GM23338 (cell line): ENCODE measurements around the gene FEZF1. TPM values are rescaled to one million over a fixed set of nuclear protein-coding genes. Genes with fewer than 3 reads are reported as not detected.

Source experiments
- ATAC-seq: fragments of 200-7000 bp; cut with Tn5 transposase; 3 replicates; pipeline ENCODE4 v1.9.1; 2020
- DNase-seq: peaks from one replicate; pipeline ENCODE4 v3.0.0-alpha.2; 2015; ENCODE audit warnings: low spot score
- H2AFZ ChIP-seq: fragments of 200-600 bp; sonication (generic); 2 replicates; pipeline ENCODE4 v1.8.0; 2016; ENCODE audit warnings: antibody characterized with exemption, mild to moderate bottlenecking, moderate library complexity
- H3F3A ChIP-seq: fragments of 200-600 bp; sonication (generic); replicated peaks from 2 replicates; pipeline ENCODE4 v1.8.0; 2017; ENCODE audit warnings: antibody characterized with exemption, mixed run types, low read depth
- H3K27ac ChIP-seq: fragments of 200-600 bp; sonication (generic); 2 replicates; pipeline ENCODE4 v1.6.1; 2016; ENCODE audit warnings: low read depth
- H3K27me3 ChIP-seq: fragments of 200-600 bp; sonication (generic); 2 replicates; pipeline ENCODE4 v1.8.0; 2016; ENCODE audit warnings: mild to moderate bottlenecking, mixed run types, moderate library complexity; ENCODE audit not compliant: insufficient read depth
- H3K36me3 ChIP-seq: fragments of 200-600 bp; sonication (generic); 2 replicates; pipeline ENCODE4 v1.8.0; 2016; ENCODE audit warnings: mild to moderate bottlenecking; ENCODE audit not compliant: insufficient read depth
- H3K4me1 ChIP-seq: fragments of 200-600 bp; sonication (generic); 2 replicates; pipeline ENCODE4 v1.8.0; 2016; ENCODE audit warnings: mild to moderate bottlenecking, moderate library complexity; ENCODE audit not compliant: insufficient read depth
- H3K4me2 ChIP-seq: fragments of 200-600 bp; sonication (generic); 2 replicates; pipeline ENCODE4 v1.7.1; 2017; ENCODE audit warnings: mixed run types
- H3K4me3 ChIP-seq: fragments of 200-600 bp; sonication (generic); 2 replicates; pipeline ENCODE4 v1.6.1; 2016; ENCODE audit warnings: mixed run types
- H3K79me2 ChIP-seq: fragments of 200-600 bp; sonication (generic); replicated peaks from 2 replicates; pipeline ENCODE4 v1.8.0; 2017; ENCODE audit warnings: mild to moderate bottlenecking; ENCODE audit not compliant: insufficient read depth
- H3K9me2 ChIP-seq: fragments of 200-600 bp; sonication (generic); 2 replicates; pipeline ENCODE4 v1.8.0; 2017; ENCODE audit not compliant: insufficient read depth
- H4K20me1 ChIP-seq: fragments of 200-600 bp; sonication (generic); replicated peaks from 2 replicates; pipeline ENCODE4 v1.8.0; 2017; ENCODE audit warnings: mild to moderate bottlenecking; ENCODE audit not compliant: insufficient read depth
- H3K27ac Mint-ChIP-seq: 2 replicates; pipeline ENCODE4 v1.8.0; 2020; ENCODE audit warnings: inconsistent platforms, mild to moderate bottlenecking, moderate library complexity, mixed read lengths
- H3K27me3 Mint-ChIP-seq: 3 replicates; pipeline ENCODE4 v1.8.0; 2022; ENCODE audit warnings: low read depth, mild to moderate bottlenecking, moderate library complexity, mixed read lengths, inconsistent platforms; ENCODE audit not compliant: insufficient read depth, poor library complexity
- H3K36me3 Mint-ChIP-seq: 3 replicates; pipeline ENCODE4 v1.8.0; 2021; ENCODE audit warnings: low read depth, mild to moderate bottlenecking, inconsistent platforms, moderate library complexity, mixed read lengths
- H3K4me1 Mint-ChIP-seq: 3 replicates; pipeline ENCODE4 v1.8.0; 2020; ENCODE audit warnings: mild to moderate bottlenecking, inconsistent platforms, mixed read lengths
- H3K4me3 Mint-ChIP-seq: 3 replicates; pipeline ENCODE4 v1.8.0; 2021; ENCODE audit warnings: moderate library complexity, mild to moderate bottlenecking, inconsistent platforms, mixed read lengths
- H3K9me3 Mint-ChIP-seq: 3 replicates; pipeline ENCODE4 v1.8.0; 2020; ENCODE audit warnings: moderate library complexity, mild to moderate bottlenecking, inconsistent platforms, mixed read lengths
- CREB1 ChIP-seq: fragments of 250-450 bp; sonication (Bioruptor Pico); IDR thresholded peaks from 2 replicates; pipeline ENCODE4 v1.5.0; 2020; ENCODE audit warnings: low read depth, mild to moderate bottlenecking, moderate library complexity
- EZH2 ChIP-seq: fragments of 200-600 bp; sonication (generic); IDR thresholded peaks from one replicate; pipeline ENCODE4 v1.8.0; 2017; ENCODE audit warnings: antibody characterized with exemption, mild to moderate bottlenecking, low read depth; ENCODE audit not compliant: unreplicated experiment
- JUNB ChIP-seq: IDR thresholded peaks from one replicate; pipeline ENCODE4 v1.6.1; 2016; ENCODE audit warnings: antibody characterized with exemption; ENCODE audit not compliant: unreplicated experiment
- POLR2AphosphoS5 ChIP-seq: IDR thresholded peaks from 2 replicates; pipeline ENCODE4 v1.6.1; 2016; ENCODE audit warnings: antibody characterized with exemption, low read depth
- STAT1 ChIP-seq: IDR thresholded peaks from one replicate; pipeline ENCODE4 v1.6.1; 2016; ENCODE audit warnings: antibody characterized with exemption; ENCODE audit not compliant: unreplicated experiment
- ZNF114 ChIP-seq: fragments of 250-450 bp; sonication (Bioruptor Pico); IDR thresholded peaks from 2 replicates; pipeline ENCODE4 v1.5.0; 2020; ENCODE audit warnings: mild to moderate bottlenecking, moderate library complexity
- polyA plus RNA-seq: library from polyadenylated mRNA; unstranded; fragments of >200 nt; fragmentation: Nextera tagmentation; extraction: Ambion mirVana; gene quantifications from 2 replicates; pipeline ENCODE4 v1.2.1, GENCODE V29; 2016
- total RNA-seq: library from RNA; depleted of rRNA; stranded (reverse); fragments of >200 nt; shearing (Covaris generic); gene quantifications from 2 replicates; pipeline ENCODE4 v1.2.3, GENCODE V29; 2014
- TF ChIP-seq, protein P1 (sequence below): fragments of 250-450 bp; sonication (Bioruptor Pico); IDR thresholded peaks from 2 replicates; pipeline ENCODE4 v1.5.0; 2020; ENCODE audit warnings: mild to moderate bottlenecking, moderate library complexity
- TF ChIP-seq, protein P2 (sequence below): IDR thresholded peaks from 2 replicates; pipeline ENCODE4 v1.6.1; 2016; ENCODE audit warnings: antibody characterized with exemption

The FEZF1 gene
- total and polyA plus RNA-seq, 2 experiments from 2014 or later: 1.0 to 2.3 TPM

DNA sequence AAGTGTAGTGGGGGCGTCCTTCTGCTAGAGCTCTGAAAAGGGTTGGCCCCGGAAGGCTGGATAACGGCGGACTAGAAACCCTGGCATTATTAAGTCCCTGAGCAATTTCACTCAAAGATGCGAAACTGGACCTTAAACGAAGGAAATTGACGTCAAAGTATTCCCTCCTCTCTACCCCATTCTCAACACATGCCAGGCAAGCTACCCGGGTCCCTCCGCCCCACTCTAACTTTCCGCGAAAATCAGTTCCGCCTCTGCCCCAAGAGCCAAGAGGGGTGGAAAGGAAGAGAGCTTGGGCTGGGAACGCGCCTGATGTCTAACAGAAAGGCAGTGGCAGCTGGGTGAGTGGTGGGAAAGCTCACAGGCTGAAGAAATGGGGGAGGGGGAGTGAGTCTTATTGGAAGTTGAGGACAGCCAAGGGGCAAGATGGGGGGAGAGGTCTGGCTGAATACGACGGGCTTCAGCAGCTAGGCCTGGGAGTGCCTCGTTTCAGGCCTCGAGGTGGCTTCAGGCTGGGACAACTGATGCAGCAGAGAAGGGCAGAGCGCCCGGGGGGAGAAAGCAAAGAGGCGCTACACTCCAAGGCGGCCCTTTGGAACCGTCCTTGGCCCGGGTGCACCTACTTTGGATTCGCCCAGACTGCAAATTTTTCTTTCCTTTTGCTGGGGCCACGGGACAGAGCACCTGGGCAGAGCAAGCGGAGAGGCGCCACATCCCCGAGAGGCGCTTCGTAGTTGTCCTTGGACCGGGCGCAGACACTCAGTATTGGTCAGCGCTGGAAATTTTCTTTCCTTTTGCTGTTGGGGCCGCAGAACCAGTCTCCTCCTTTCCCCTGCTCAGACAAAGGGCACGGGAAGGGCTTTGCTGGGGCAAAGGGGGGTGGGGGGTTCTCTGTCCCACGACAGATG lies 2.0 kb upstream of the FEZF1 start:
- no peaks in the 10 kb centered on the region for H3K36me3 ChIP-seq
- peak overlapping the region; percentile 74 for H3K4me3 ChIP-seq
- no peak overlapping the region for H3K27ac ChIP-seq
- no peaks in the 10 kb centered on the region for H3K9me3 Mint-ChIP-seq
- H3F3A ChIP-seq: peaks cover 29% of the 10 kb centered on the region; the same call in 1 of the 2 replicates
- H3K79me2 ChIP-seq: no peaks in the 10 kb centered on the region
- H2AFZ ChIP-seq: peak overlapping the region; percentile 87
- H3K4me1 Mint-ChIP-seq: peaks cover 46% of the 10 kb centered on the region
- TF ChIP-seq STAT1 (no peak), CREB1 (no peak), ZNF114 (CRISPR knock-in tag) (no peak), EZH2 (peak; percentile 93), POLR2AphosphoS5 (no peak), JUNB (no peak)
- TF ChIP-seq, protein P1, sequence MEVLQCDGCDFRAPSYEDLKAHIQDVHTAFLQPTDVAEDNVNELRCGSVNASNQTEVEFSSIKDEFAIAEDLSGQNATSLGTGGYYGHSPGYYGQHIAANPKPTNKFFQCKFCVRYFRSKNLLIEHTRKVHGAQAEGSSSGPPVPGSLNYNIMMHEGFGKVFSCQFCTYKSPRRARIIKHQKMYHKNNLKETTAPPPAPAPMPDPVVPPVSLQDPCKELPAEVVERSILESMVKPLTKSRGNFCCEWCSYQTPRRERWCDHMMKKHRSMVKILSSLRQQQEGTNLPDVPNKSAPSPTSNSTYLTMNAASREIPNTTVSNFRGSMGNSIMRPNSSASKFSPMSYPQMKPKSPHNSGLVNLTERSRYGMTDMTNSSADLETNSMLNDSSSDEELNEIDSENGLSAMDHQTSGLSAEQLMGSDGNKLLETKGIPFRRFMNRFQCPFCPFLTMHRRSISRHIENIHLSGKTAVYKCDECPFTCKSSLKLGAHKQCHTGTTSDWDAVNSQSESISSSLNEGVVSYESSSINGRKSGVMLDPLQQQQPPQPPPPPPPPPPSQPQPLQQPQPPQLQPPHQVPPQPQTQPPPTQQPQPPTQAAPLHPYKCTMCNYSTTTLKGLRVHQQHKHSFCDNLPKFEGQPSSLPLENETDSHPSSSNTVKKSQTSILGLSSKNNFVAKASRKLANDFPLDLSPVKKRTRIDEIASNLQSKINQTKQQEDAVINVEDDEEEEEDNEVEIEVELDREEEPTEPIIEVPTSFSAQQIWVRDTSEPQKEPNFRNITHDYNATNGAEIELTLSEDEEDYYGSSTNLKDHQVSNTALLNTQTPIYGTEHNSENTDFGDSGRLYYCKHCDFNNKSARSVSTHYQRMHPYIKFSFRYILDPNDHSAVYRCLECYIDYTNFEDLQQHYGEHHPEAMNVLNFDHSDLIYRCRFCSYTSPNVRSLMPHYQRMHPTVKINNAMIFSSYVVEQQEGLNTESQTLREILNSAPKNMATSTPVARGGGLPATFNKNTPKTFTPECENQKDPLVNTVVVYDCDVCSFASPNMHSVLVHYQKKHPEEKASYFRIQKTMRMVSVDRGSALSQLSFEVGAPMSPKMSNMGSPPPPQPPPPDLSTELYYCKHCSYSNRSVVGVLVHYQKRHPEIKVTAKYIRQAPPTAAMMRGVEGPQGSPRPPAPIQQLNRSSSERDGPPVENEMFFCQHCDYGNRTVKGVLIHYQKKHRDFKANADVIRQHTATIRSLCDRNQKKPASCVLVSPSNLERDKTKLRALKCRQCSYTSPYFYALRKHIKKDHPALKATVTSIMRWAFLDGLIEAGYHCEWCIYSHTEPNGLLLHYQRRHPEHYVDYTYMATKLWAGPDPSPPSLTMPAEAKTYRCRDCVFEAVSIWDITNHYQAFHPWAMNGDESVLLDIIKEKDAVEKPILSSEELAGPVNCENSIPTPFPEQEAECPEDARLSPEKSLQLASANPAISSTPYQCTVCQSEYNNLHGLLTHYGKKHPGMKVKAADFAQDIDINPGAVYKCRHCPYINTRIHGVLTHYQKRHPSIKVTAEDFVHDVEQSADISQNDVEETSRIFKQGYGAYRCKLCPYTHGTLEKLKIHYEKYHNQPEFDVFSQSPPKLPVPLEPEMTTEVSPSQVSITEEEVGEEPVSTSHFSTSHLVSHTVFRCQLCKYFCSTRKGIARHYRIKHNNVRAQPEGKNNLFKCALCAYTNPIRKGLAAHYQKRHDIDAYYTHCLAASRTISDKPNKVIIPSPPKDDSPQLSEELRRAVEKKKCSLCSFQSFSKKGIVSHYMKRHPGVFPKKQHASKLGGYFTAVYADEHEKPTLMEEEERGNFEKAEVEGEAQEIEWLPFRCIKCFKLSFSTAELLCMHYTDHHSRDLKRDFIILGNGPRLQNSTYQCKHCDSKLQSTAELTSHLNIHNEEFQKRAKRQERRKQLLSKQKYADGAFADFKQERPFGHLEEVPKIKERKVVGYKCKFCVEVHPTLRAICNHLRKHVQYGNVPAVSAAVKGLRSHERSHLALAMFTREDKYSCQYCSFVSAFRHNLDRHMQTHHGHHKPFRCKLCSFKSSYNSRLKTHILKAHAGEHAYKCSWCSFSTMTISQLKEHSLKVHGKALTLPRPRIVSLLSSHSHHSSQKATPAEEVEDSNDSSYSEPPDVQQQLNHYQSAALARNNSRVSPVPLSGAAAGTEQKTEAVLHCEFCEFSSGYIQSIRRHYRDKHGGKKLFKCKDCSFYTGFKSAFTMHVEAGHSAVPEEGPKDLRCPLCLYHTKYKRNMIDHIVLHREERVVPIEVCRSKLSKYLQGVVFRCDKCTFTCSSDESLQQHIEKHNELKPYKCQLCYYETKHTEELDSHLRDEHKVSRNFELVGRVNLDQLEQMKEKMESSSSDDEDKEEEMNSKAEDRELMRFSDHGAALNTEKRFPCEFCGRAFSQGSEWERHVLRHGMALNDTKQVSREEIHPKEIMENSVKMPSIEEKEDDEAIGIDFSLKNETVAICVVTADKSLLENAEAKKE (CRISPR knock-in tag): no peak
- TF ChIP-seq, protein P2, sequence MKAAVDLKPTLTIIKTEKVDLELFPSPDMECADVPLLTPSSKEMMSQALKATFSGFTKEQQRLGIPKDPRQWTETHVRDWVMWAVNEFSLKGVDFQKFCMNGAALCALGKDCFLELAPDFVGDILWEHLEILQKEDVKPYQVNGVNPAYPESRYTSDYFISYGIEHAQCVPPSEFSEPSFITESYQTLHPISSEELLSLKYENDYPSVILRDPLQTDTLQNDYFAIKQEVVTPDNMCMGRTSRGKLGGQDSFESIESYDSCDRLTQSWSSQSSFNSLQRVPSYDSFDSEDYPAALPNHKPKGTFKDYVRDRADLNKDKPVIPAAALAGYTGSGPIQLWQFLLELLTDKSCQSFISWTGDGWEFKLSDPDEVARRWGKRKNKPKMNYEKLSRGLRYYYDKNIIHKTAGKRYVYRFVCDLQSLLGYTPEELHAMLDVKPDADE: no peak
- peak overlapping the region; percentile 83 for H3K4me3 Mint-ChIP-seq
- peaks cover 100% of the 10 kb centered on the region for H3K27me3 ChIP-seq
- ATAC-seq (peak; percentile 7), DNase-seq (peak; percentile 94)
- H4K20me1 ChIP-seq: 0 out of 2 replicates have a peak, but pooled peaks cover 3% of the 10 kb centered on the region
- no peaks in the 10 kb centered on the region for H3K36me3 Mint-ChIP-seq
- H3K4me2 ChIP-seq: peak overlapping the region; percentile 93
- no peak overlapping the region for H3K27ac Mint-ChIP-seq
- H3K27me3 Mint-ChIP-seq: peaks cover 88% of the 10 kb centered on the region
- H3K4me1 ChIP-seq: peaks cover 58% of the 10 kb centered on the region
- H3K9me2 ChIP-seq: no peaks in the 10 kb centered on the region
